PC-9 (cell line): ENCODE data around the gene TRIM59. TPM values are rescaled to one million over a fixed set of nuclear protein-coding genes. Genes with fewer than 3 reads are reported as not detected.

ENCODE experiments used
- BruUV-seq: library from RNA; stranded (reverse); fragments of 400-500 nt; replicated peaks from 2 replicates; lab custom pipeline; 2021; lab: Mats Ljungman, UMichigan
- CTCF ChIA-PET: fragments of 300-600 bp; sonication (Branson Sonifier 250); formaldehyde crosslinking; loops from one replicate; lab custom pipeline; 2022; ENCODE audit warnings: antibody characterized with exemption; lab: Charles Lee
- POLR2A ChIA-PET: fragments of 300-600 bp; sonication (Branson Sonifier 250); formaldehyde crosslinking; loops from one replicate; lab custom pipeline; 2022; ENCODE audit warnings: antibody characterized with exemption; ENCODE audit not compliant: unreplicated experiment; lab: Charles Lee
- DNase-seq, 2 experiments: peaks; one replicate each; pipeline versions ENCODE4 v3.0.0 to v3.0.0-alpha.2; 2015 to 2022; ENCODE audit warnings: mixed read lengths in 1 of 2
- H2AFZ ChIP-seq: fragments of 200-600 bp; sonication (generic); 2 replicates; pipeline ENCODE4 v1.8.1; 2017; ENCODE audit warnings: antibody characterized with exemption
- H3F3A ChIP-seq: fragments of 200-600 bp; sonication (generic); 2 replicates; pipeline ENCODE4 v1.8.1; 2017; ENCODE audit warnings: antibody characterized with exemption, mild to moderate bottlenecking, low read depth; ENCODE audit not compliant: insufficient read depth
- H3K27ac ChIP-seq: fragments of 200-600 bp; sonication (generic); 2 replicates; pipeline ENCODE4 v1.6.1; 2016; ENCODE audit warnings: mixed run types
- H3K27me3 ChIP-seq: fragments of 200-600 bp; sonication (generic); 2 replicates; pipeline ENCODE4 v1.6.1; 2016; ENCODE audit warnings: low read depth, mixed run types; ENCODE audit not compliant: insufficient read depth
- H3K36me3 ChIP-seq: fragments of 200-600 bp; sonication (generic); 2 replicates; pipeline ENCODE4 v1.6.1; 2016; ENCODE audit warnings: low read depth, mixed run types
- H3K4me1 ChIP-seq: fragments of 200-600 bp; sonication (generic); replicated peaks from 2 replicates; pipeline ENCODE4 v1.6.1; 2016; ENCODE audit warnings: mixed run types; ENCODE audit not compliant: insufficient read depth
- H3K4me2 ChIP-seq: fragments of 200-600 bp; sonication (generic); 2 replicates; pipeline ENCODE4 v1.6.1; 2017; ENCODE audit warnings: mixed run types
- H3K4me3 ChIP-seq: fragments of 200-600 bp; sonication (generic); 2 replicates; pipeline ENCODE4 v1.6.1; 2016; ENCODE audit warnings: mixed run types
- H3K79me2 ChIP-seq: fragments of 200-600 bp; sonication (generic); 2 replicates; pipeline ENCODE4 v1.6.1; 2017; ENCODE audit warnings: low read depth, mixed run types
- H3K9me2 ChIP-seq: fragments of 200-600 bp; sonication (generic); 2 replicates; pipeline ENCODE4 v1.8.1; 2017; ENCODE audit warnings: mild to moderate bottlenecking; ENCODE audit not compliant: insufficient read depth
- H3K9me3 ChIP-seq: fragments of 200-600 bp; sonication (generic); 2 replicates; pipeline ENCODE4 v1.8.1; 2016; ENCODE audit warnings: low read depth; ENCODE audit not compliant: insufficient read depth
- H4K20me1 ChIP-seq: fragments of 200-600 bp; sonication (generic); 2 replicates; pipeline ENCODE4 v1.8.1; 2017; ENCODE audit not compliant: insufficient read depth
- EZH2 ChIP-seq: fragments of 200-600 bp; sonication (generic); IDR thresholded peaks from 2 replicates; pipeline ENCODE4 v1.8.0; 2017; ENCODE audit warnings: antibody characterized with exemption, low read depth
- intact Hi-C: fragments of 100-400 bp; cut with micrococcal nuclease; formaldehyde crosslinking; loops from one replicate; pipeline ENCODE4 v1.10.0; 2022; ENCODE audit not compliant: unreplicated experiment
- total RNA-seq: library from RNA; stranded (reverse); gene quantifications from 2 replicates; pipeline ENCODE4 v1.2.3, GENCODE V29; 2021
- TF ChIP-seq, protein P1 (sequence below): fragments of 200-600 bp; sonication (generic); conservative IDR thresholded peaks from 2 replicates; pipeline ENCODE4 v1.6.1; 2017; ENCODE audit warnings: mixed run types, antibody characterized with exemption, mild to moderate bottlenecking, moderate library complexity

Gene TRIM59
- total RNA-seq, 1 experiment from 2014 or later = 23.3 TPM

DNA sequence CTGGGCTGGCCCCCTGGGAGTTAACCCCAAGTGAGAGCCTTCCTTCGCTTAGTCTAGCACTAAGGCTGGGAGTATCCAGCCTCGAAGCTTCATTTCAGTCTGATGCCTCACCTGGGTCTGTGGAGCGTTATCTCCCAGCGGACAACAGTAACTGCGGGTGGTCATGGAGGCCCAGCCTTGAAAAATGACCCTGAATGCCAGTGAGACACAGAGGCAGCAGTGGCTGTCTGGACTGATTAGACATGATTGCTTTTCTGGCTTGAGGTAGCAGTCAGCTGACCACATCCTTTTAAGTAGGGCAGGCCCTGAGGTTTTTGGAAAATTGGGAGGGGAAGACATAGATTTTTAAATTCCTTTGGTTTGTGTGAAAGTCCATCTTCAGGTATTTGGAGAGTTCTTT is 28.2 kb upstream of the TRIM59 start:
- no peak for TF ChIP-seq EZH2
- no peaks in the 10 kb centered on the region for H3K79me2 ChIP-seq
- intact Hi-C loops = no loop called here
- no peaks in the 10 kb centered on the region for H3K4me1 ChIP-seq
- no peak overlapping the region for H3K27ac ChIP-seq
- no peaks in the 10 kb centered on the region for H3F3A ChIP-seq
- no peak for DNase-seq
- H3K36me3 ChIP-seq = no peaks in the 10 kb centered on the region
- H3K9me2 ChIP-seq = peaks cover 3% of the 10 kb centered on the region; the same call in 1 of the 2 replicates
- no peak overlapping the region for H3K4me3 ChIP-seq
- H3K9me3 ChIP-seq = no peaks in the 10 kb centered on the region
- H4K20me1 ChIP-seq = no peaks in the 10 kb centered on the region
- H2AFZ ChIP-seq = no peak overlapping the region
- CTCF ChIA-PET = no interaction called here
- H3K27me3 ChIP-seq = no peaks in the 10 kb centered on the region
- BruUV-seq = no TSS peak
- POLR2A ChIA-PET = no interaction called here
- H3K4me2 ChIP-seq = no peak overlapping the region

DNA sequence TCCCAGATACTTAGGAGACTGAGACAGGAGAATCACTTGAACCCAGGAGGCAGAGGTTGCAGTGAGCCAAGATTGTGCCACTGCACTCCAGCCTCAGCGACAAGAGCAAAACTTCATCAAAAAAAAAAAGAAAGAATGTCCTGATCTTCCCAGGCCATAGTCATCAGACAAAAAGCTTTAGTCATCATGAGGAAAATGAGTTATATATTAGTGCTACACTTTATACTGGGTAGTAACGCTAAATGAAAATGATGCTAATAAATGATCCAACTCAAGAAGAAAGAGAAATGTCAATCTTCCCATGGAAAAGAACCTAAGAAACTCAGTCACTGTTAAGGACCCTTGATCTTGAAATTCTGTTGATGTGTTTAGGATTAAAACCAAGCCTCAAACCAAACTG is 26.3 kb upstream of the TRIM59 start:
- no peak overlapping the region for H3K4me3 ChIP-seq
- BruUV-seq = no TSS peak
- peaks cover 3% of the 10 kb centered on the region; the same call in 1 of the 2 replicates for H3K9me2 ChIP-seq
- no peaks in the 10 kb centered on the region for H3K27me3 ChIP-seq
- H3F3A ChIP-seq = no peaks in the 10 kb centered on the region
- POLR2A ChIA-PET = no interaction called here
- no peak for DNase-seq
- peaks cover 3% of the 10 kb centered on the region; the same call in 1 of the 2 replicates for H3K9me3 ChIP-seq
- H3K79me2 ChIP-seq = no peaks in the 10 kb centered on the region
- H3K36me3 ChIP-seq = no peaks in the 10 kb centered on the region
- H3K27ac ChIP-seq = no peak overlapping the region
- no peaks in the 10 kb centered on the region for H4K20me1 ChIP-seq
- intact Hi-C loops = no loop called here
- no peak overlapping the region for H3K4me2 ChIP-seq
- TF ChIP-seq, protein P1, sequence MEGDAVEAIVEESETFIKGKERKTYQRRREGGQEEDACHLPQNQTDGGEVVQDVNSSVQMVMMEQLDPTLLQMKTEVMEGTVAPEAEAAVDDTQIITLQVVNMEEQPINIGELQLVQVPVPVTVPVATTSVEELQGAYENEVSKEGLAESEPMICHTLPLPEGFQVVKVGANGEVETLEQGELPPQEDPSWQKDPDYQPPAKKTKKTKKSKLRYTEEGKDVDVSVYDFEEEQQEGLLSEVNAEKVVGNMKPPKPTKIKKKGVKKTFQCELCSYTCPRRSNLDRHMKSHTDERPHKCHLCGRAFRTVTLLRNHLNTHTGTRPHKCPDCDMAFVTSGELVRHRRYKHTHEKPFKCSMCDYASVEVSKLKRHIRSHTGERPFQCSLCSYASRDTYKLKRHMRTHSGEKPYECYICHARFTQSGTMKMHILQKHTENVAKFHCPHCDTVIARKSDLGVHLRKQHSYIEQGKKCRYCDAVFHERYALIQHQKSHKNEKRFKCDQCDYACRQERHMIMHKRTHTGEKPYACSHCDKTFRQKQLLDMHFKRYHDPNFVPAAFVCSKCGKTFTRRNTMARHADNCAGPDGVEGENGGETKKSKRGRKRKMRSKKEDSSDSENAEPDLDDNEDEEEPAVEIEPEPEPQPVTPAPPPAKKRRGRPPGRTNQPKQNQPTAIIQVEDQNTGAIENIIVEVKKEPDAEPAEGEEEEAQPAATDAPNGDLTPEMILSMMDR = no peak
- no peak for TF ChIP-seq EZH2
- no peak overlapping the region for H2AFZ ChIP-seq
- CTCF ChIA-PET = no interaction called here
- no peaks in the 10 kb centered on the region; the same call in 1 of the 2 replicates for H3K4me1 ChIP-seq

DNA sequence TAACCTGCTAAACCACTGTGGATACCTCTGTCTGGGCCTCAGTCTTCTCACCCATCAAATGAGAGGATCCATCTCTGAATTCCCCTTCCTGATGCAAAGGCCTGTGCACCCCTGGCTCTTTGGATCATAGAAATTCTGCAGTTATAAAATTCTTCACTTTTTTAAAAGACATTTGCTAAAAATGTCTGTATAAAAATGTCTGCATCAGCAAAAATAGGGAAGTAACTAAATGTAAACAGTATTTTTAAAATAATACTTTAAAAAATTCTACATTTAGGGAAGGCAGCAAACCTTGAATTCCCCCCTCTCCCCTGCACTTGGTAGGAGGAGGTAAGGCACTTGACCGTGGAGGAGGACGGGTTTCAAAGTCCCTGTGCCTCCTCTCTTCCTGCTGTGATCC is 25.6 kb upstream of the TRIM59 start:
- Histone ChIP-seq H3K4me3 (no peak overlapping the region), H3K9me3 (peaks cover 6% of the 10 kb centered on the region; the same call in 1 of the 2 replicates), H2AFZ (no peak overlapping the region), H3K27me3 (no peaks in the 10 kb centered on the region), H3K79me2 (no peaks in the 10 kb centered on the region), H3K9me2 (peaks cover 3% of the 10 kb centered on the region; the same call in 1 of the 2 replicates), H3K4me1 (no peaks in the 10 kb centered on the region; the same call in 1 of the 2 replicates), H3K27ac (no peak overlapping the region), H4K20me1 (no peaks in the 10 kb centered on the region), H3K4me2 (no peak overlapping the region), H3K36me3 (no peaks in the 10 kb centered on the region), H3F3A (no peaks in the 10 kb centered on the region)
- CTCF ChIA-PET = no interaction called here
- TF ChIP-seq, protein P1 = no peak
- TF ChIP-seq EZH2 = no peak
- no peak for DNase-seq
- POLR2A ChIA-PET = no interaction called here
- intact Hi-C loops = no loop called here
- BruUV-seq = no TSS peak

DNA sequence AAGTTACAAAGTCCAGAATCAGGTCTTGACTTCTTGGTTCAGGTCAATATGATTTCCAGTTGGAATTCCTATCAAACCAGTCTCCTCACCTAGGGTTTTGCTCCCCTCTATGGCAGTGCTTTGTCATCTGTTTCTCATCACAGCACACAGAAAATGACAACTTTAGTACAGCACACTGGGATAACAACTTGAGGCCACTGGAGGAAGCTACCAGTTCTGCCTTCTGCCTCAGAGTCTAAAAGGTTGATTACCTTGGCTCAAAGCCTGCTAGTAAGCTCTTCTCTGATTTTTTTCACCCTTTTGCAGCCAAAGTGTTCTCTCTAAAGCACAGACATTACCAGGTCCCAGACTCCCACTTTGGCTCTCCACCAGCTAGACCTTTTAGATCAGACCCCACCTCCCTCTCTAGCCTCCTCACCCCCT is 24.8 kb upstream of the TRIM59 start:
- no peak overlapping the region for H3K27ac ChIP-seq
- intact Hi-C loops = no loop called here
- H2AFZ ChIP-seq = no peak overlapping the region
- peaks cover 6% of the 10 kb centered on the region; the same call in 1 of the 2 replicates for H3K9me3 ChIP-seq
- no TSS peak for BruUV-seq
- H3K79me2 ChIP-seq = no peaks in the 10 kb centered on the region
- ChIA-PET POLR2A (no interaction called here), CTCF (no interaction called here)
- no peak for DNase-seq
- no peaks in the 10 kb centered on the region for H3K27me3 ChIP-seq
- peaks cover 3% of the 10 kb centered on the region; the same call in 1 of the 2 replicates for H3K9me2 ChIP-seq
- H3F3A ChIP-seq = no peaks in the 10 kb centered on the region
- no peak overlapping the region for H3K4me2 ChIP-seq
- H3K4me1 ChIP-seq = no peaks in the 10 kb centered on the region; the same call in 1 of the 2 replicates
- TF ChIP-seq EZH2 = no peak
- TF ChIP-seq, protein P1 = no peak
- H4K20me1 ChIP-seq = no peaks in the 10 kb centered on the region
- H3K36me3 ChIP-seq = no peaks in the 10 kb centered on the region
- no peak overlapping the region for H3K4me3 ChIP-seq
